HG03196 (cell line): Measurements from ENCODE around the gene LBX1.

Source experiments
- ATAC-seq: cut with Tn5 transposase; IDR thresholded peaks from one replicate; pipeline ENCODE4 v1.9.1; 2021; ENCODE audit not compliant: unreplicated experiment

LBX1 gene

GRCh38 chr10:101244321-101245050 lies 15.2 kb upstream of the LBX1 start:
- no peak for ATAC-seq

- no peak for ATAC-seq
Observed at GRCh38 chr10:101241840-101242707, 12.8 kb upstream of the LBX1 start.

GRCh38 chr10:101238732-101239105 lies 9.5 kb upstream of the LBX1 start:
- no peak for ATAC-seq

GRCh38 chr10:101237982-101238731 lies 8.9 kb upstream of the LBX1 start:
- no peak for ATAC-seq

GRCh38 chr10:101237081-101237981 lies 8.1 kb upstream of the LBX1 start:
- no peak for ATAC-seq

- no peak for ATAC-seq
Observed at GRCh38 chr10:101236376-101237080, 7.3 kb upstream of the LBX1 start.

GRCh38 chr10:101235766-101236165 lies 6.5 kb upstream of the LBX1 start:
- ATAC-seq: no peak

- no peak for ATAC-seq
Observed at GRCh38 chr10:101234333-101234732, 5.1 kb upstream of the LBX1 start.

GRCh38 chr10:101233863-101234262 lies 4.6 kb upstream of the LBX1 start:
- ATAC-seq: no peak

GRCh38 chr10:101233443-101233842 lies 4.2 kb upstream of the LBX1 start:
- ATAC-seq: no peak

GRCh38 chr10:101231912-101232689 lies 2.8 kb upstream of the LBX1 start:
- ATAC-seq: no peak

- ATAC-seq: no peak
Observed at GRCh38 chr10:101231092-101231491, 1.8 kb upstream of the LBX1 start.

GRCh38 chr10:101230183-101230917 lies 1.1 kb upstream of the LBX1 start:
- no peak for ATAC-seq

GRCh38 chr10:101228966-101229265 lies 347 bp downstream of the LBX1 start:
- no peak for ATAC-seq

GRCh38 chr10:101228153-101228965 lies 904 bp downstream of the LBX1 start:
- ATAC-seq: no peak

GRCh38 chr10:101227429-101228152 lies 1.7 kb downstream of the LBX1 start:
- no peak for ATAC-seq
